ENCODE results near the gene CSF1R. TPM values are rescaled to one million over a fixed set of nuclear protein-coding genes. Genes with fewer than 3 reads are reported as not detected.
"Not testable (repeated sequence)": the region's sequence is repeated elsewhere in the genome, so short reads cannot be mapped to it uniquely, and the experiment has no call there.

The CSF1R gene
- total RNA-seq, 4 donors from 2014 or later: 55.6 to 140 (median 77.6) TPM

DNA sequence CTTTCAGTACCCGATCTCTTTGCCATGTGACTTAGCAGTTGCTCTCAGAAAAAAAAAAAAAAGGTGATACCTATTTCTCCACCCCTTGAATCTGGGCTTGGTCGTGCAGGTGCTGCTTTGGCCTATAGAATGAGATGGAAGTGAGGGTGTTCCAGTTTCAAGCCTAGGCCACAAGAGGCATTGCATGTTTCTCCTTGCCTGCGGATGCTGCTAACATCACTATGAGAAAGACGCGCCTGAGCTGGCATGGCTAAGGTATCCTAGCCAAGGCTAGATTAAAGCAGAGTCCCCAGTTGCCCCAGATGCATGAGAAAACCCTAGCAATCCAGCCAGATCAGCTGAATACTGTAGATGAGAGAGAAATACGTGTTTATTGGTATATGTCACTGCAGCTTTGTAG is 14.7 kb upstream of the CSF1R start:
- TF ChIP-seq, protein P1, sequence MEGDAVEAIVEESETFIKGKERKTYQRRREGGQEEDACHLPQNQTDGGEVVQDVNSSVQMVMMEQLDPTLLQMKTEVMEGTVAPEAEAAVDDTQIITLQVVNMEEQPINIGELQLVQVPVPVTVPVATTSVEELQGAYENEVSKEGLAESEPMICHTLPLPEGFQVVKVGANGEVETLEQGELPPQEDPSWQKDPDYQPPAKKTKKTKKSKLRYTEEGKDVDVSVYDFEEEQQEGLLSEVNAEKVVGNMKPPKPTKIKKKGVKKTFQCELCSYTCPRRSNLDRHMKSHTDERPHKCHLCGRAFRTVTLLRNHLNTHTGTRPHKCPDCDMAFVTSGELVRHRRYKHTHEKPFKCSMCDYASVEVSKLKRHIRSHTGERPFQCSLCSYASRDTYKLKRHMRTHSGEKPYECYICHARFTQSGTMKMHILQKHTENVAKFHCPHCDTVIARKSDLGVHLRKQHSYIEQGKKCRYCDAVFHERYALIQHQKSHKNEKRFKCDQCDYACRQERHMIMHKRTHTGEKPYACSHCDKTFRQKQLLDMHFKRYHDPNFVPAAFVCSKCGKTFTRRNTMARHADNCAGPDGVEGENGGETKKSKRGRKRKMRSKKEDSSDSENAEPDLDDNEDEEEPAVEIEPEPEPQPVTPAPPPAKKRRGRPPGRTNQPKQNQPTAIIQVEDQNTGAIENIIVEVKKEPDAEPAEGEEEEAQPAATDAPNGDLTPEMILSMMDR (IDR thresholded peaks at IDR 0.05): no peak

DNA sequence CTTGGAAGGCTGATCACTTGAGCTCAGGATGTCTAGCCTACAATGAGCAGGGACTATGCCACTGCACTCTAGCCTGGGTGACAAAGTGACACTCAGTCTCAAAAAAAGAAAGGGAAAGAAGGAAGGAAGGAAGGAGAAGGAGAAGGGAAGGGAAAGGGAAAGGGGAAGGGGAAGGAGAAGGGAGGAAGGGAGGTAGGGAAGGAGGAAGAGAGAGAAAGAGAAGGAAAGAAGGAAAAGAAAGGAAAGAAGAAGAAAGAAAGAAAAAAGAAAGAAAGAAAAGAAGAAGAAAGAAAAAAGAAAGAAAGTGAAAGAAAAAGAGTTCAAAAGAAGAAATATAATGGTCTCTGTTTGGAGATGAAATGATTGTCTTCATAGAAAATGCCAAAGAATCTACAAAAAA is 10.8 kb upstream of the CSF1R start:
- TF ChIP-seq, protein P1 (IDR thresholded peaks at IDR 0.05): no peak
- no peak for DNase-seq (ENCODE audit: low spot score)
- ATAC-seq (ENCODE audit: low FRiP score): no peak

More for the DNA sequence above, 14.7 kb upstream of the CSF1R start:
- no peak for DNase-seq (ENCODE audit: low spot score)
- no peak for ATAC-seq (ENCODE audit: low FRiP score)

DNA sequence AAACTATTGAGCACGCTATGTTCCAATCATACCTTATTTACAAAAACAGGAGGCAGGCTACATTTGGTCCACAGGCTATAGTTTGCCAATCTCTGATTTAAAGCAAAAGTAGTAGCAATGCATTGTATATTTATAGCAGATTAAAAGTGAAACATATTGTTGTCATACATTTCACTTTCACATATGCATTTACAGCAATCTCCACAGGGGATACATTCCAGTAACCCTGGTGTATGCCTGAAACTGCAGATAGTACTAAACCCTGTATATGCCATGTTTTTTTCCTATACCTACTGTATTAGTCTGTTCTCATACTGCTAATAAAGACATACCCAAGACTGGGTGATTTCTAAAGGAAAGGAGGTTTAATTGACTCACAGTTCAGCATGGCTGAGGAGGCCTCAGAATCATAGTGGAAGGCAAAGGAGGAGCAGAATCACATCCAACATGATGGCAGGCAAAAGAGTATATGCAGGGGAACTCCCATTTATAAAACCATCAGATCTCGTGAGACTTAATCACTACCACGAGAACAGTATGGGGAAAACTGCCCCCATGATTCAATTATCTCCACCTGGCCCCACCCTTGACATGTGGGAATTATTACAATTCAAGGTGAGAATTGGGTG is 5.9 kb upstream of the CSF1R start:
- no peak for ATAC-seq (ENCODE audit: low FRiP score)
- TF ChIP-seq, protein P1 (IDR thresholded peaks at IDR 0.05): no peak
- DNase-seq (ENCODE audit: low spot score): no peak

DNA sequence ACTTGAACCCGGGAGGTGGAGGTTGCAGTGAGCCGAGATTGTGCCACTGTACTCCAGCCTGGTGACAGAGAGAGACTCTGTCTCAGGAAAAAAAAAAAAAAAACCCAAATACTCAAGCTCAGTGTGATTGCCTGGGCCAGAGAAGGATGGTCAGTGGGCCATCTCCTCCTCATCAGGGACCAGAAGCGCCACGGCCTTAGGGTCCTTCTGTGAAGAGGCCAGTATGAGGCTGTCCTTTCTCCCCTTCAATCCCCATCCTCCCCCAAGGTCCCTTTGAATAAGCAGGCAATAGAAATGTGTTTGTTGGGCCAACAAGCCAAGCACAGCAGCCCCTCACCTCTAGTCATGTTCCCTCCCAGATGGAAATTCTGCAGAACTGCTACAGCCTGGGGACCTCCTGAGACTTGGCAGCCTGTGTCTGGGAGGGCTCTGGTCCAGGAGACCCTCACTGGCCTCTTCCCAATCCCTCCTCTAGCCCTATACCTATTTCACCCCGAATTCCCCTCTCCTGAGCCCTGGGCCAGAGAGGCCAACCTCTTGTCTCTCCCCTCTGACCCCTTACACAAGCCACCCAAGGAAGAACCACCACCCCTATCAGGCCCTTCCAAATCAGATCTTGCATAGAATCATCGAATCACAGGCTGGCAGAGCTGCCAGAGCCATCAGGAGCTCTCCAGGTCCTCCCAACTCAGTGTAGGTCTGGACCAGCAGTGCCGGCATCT is 1.0 kb downstream of the CSF1R start:
- DNase-seq (ENCODE audit: low spot score): no peak
- ATAC-seq (ENCODE audit: low FRiP score): no peak
- TF ChIP-seq, protein P1 (IDR thresholded peaks at IDR 0.05): no peak

DNA sequence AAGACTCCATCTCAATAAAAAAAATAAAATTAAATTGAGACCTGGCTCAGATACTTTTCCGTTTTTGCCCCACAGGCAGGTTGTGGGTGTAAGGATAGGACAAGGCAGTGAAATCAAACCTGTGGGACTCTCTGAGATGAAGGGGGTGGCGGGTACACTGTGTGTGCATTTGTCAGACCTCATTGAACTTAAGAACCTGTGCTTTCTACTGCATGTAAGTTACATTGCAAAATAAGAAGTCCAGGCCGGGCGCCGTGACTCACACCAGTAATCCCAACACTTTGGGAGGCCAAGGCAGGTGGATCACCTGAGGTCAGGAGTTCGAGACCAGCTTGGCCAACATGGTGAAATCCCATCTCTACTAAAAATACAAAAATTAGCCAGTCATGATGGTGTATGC is 1.6 kb downstream of the CSF1R start:
- ATAC-seq (ENCODE audit: low FRiP score); DNase-seq (ENCODE audit: low spot score): not testable (repeated sequence)

DNA sequence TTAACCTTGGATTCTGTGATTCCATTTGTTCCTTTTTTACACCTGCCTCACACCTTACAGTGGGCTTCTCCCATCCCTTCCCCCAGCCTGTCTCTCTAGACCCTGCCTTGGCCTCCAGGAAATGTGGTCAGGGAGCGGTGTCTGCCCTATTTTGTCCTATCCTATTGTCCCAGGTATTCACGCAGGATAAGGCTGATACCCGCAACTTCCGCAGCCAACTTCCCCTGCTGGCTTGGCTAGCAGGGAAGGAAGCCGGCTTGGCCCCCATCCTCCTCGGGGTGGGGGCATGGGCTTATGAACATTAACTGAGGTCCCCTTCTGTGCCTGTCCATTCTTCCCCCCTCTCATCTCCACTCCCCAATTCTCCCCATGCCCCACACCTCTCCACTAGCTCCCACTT is 3.5 kb downstream of the CSF1R start:
- ATAC-seq (ENCODE audit: low FRiP score): no peak
- no peak for DNase-seq (ENCODE audit: low spot score)
- TF ChIP-seq, protein P1 (IDR thresholded peaks at IDR 0.05): no peak

DNA sequence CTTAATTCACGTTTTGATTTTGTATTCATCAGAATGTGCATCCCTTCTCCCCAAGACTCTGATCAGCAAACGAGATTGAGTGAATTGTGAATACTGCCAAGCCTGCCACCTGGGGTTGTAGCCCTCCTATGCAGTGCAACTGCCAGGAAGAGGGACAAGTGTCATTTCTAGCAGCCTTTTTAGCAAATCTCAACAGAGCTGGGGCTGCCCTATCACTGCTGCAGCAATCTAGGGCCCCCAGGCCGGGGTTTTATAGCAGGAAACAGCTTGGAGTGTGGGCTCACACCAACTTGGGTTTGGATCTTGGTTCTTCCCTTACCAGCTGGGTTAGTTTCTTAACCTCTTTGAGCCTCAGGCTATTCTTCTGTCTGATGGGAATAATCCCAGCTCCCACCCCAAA is 4.0 kb downstream of the CSF1R start:
- no peak for DNase-seq (ENCODE audit: low spot score)
- TF ChIP-seq, protein P1 (IDR thresholded peaks at IDR 0.05): no peak
- no peak for ATAC-seq (ENCODE audit: low FRiP score)
